Measurements from ENCODE around the gene PTAR1.

DNA sequence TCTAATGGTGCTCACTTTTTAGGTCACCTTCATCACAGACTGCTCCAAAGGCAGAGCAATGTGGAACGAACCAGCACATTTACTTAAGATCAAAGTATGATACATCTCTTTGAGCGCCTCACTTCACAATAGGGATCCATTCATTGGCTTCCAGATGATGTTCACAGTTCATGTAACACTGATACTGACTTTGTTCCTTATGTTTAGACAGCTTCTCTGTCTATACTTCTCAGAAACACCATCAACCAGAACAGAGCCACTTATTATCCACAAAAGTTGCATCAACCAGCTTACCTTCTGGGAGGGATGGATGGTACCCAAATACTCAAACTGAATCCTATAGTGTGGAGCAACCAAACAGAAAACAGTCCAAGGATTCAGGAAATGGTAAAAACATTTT is 4.6 kb downstream of the PTAR1 start:
- TF ChIP-seq, protein P1, sequence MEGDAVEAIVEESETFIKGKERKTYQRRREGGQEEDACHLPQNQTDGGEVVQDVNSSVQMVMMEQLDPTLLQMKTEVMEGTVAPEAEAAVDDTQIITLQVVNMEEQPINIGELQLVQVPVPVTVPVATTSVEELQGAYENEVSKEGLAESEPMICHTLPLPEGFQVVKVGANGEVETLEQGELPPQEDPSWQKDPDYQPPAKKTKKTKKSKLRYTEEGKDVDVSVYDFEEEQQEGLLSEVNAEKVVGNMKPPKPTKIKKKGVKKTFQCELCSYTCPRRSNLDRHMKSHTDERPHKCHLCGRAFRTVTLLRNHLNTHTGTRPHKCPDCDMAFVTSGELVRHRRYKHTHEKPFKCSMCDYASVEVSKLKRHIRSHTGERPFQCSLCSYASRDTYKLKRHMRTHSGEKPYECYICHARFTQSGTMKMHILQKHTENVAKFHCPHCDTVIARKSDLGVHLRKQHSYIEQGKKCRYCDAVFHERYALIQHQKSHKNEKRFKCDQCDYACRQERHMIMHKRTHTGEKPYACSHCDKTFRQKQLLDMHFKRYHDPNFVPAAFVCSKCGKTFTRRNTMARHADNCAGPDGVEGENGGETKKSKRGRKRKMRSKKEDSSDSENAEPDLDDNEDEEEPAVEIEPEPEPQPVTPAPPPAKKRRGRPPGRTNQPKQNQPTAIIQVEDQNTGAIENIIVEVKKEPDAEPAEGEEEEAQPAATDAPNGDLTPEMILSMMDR (conservative IDR thresholded peaks at IDR 0.05 in 1 of 2, IDR thresholded peaks at IDR 0.05 in 1 of 2; ENCODE audit: extremely low read depth in 1 of 2, insufficient read depth in 1 of 2, low read depth in 1 of 2, low read length in 2 of 2): no peak
- no peak for TF ChIP-seq EZH2 (IDR thresholded peaks at IDR 0.05; ENCODE audit: borderline replicate concordance, low read length)

All from mammary epithelial cell (primary cell).